Suppressor macrophage treated with lipopolysaccharide for 4 hours (primary cell): ENCODE data around the gene IFIH1.
A peak's percentile ranks its signal among the peaks of the same experiment; 100 is the strongest.

Experiments
- DNase-seq: peaks from one replicate; pipeline ENCODE4 v3.0.0-alpha.2; 2020

Gene IFIH1

GRCh38 chr2:162308747-162309503, 9.6 kb downstream of the IFIH1 start:
- no peak for DNase-seq

- DNase-seq, result no peak
Observed at GRCh38 chr2:162305901-162306300, 12.6 kb downstream of the IFIH1 start.

GRCh38 chr2:162301877-162302276, 16.6 kb downstream of the IFIH1 start:
- no peak for DNase-seq

- peak; percentile 72 for DNase-seq
Observed at GRCh38 chr2:162301151-162301804, 17.2 kb downstream of the IFIH1 start.

GRCh38 chr2:162300266-162300665, 18.2 kb downstream of the IFIH1 start:
- no peak for DNase-seq

GRCh38 chr2:162298669-162299335, 19.7 kb downstream of the IFIH1 start:
- no peak for DNase-seq

- DNase-seq, result peak; percentile 76
Observed at GRCh38 chr2:162297925-162298552, 20.4 kb downstream of the IFIH1 start.

- DNase-seq, result peak; percentile 57
Observed at GRCh38 chr2:162295009-162295408, 23.5 kb downstream of the IFIH1 start.

- DNase-seq, result no peak
Observed at GRCh38 chr2:162293122-162293786, 25.2 kb downstream of the IFIH1 start.

- no peak for DNase-seq
Observed at GRCh38 chr2:162291748-162292147, 26.7 kb downstream of the IFIH1 start.

- DNase-seq, result no peak
Observed at GRCh38 chr2:162282765-162283425, 35.6 kb downstream of the IFIH1 start.

GRCh38 chr2:162280654-162281053, 37.8 kb downstream of the IFIH1 start:
- no peak for DNase-seq

GRCh38 chr2:162277381-162277780, 41.1 kb downstream of the IFIH1 start:
- peak; percentile 34 for DNase-seq

- no peak for DNase-seq
Observed at GRCh38 chr2:162267996-162268395, 50.5 kb downstream of the IFIH1 start.

- DNase-seq, result no peak
Observed at GRCh38 chr2:162267496-162267895, 51.0 kb downstream of the IFIH1 start.

GRCh38 chr2:162266460-162266760, 52.1 kb downstream of the IFIH1 start:
- no peak for DNase-seq

GRCh38 chr2:162265666-162266459, 52.6 kb downstream of the IFIH1 start:
- no peak for DNase-seq

- DNase-seq, result peak; percentile 83
Observed at GRCh38 chr2:162261032-162261945, 57.2 kb downstream of the IFIH1 start.

- peak; percentile 38 for DNase-seq
Observed at GRCh38 chr2:162258686-162259085, 59.8 kb downstream of the IFIH1 start.

GRCh38 chr2:162258169-162258568, 60.3 kb downstream of the IFIH1 start:
- DNase-seq, result no peak

GRCh38 chr2:162257425-162257824, 61.1 kb downstream of the IFIH1 start:
- DNase-seq, result peak; percentile 38
